Measurements from ENCODE around the gene ANKRD63.

Gene ANKRD63

GRCh38 chr15:40295877-40296560 is 13.2 kb upstream of the ANKRD63 start:
- no peak for DNase-seq (ENCODE audit: low spot score)

- no peak for DNase-seq (ENCODE audit: low spot score)
Measured at GRCh38 chr15:40295297-40295696, 12.4 kb upstream of the ANKRD63 start.

DNA sequence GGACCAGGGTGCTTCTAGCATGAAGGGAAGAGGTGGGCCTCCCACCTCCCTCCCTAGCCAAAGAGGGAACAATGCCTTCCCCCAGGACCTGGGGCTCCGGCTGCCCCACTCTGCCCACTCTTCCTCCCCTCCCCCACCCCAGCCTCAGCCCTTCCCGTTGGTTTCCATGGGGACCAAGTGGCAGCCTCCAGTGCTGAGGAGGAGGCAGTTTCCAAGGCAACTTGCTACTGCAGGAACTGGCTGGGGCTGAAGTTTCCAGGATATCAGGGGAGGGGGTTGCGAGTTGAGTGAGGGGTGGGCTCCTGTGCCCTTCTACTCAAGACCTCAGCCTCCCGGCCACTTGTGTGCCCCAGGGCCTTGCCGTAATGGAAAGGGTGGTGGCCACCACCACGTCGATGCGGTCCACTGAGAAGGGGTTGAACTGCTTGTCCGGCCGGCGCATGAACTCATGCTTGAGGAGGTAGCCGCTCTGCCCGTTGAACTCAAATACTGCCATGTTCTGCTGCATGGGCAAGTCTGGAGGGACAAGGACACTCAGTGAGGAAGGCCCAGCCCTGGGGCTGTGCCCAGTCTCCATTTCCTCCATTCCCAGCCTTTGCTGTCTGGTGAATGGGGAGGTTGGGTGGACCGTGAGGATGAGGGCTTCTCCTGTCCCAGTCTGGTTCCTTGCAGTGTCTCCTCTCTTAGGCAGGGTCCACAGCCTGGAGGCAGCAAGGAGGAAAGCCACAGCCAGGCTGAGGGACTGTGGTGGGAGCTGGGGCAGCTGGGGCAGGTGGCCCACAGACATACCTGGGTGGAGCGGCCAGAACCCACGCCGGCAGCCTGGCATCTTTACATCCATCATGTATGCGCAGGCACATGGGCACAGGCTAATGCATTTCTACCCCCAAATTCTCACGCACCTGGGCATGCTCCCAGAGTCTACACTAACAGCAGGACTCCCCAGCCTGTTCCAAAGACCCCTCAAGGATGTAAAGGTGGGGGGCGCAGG is 11.3 kb upstream of the ANKRD63 start:
- DNase-seq (ENCODE audit: low spot score): no peak

GRCh38 chr15:40293006-40293405 is 10.1 kb upstream of the ANKRD63 start:
- no peak for DNase-seq (ENCODE audit: low spot score)

GRCh38 chr15:40292246-40292645 is 9.4 kb upstream of the ANKRD63 start:
- DNase-seq (ENCODE audit: low spot score): no peak

DNA sequence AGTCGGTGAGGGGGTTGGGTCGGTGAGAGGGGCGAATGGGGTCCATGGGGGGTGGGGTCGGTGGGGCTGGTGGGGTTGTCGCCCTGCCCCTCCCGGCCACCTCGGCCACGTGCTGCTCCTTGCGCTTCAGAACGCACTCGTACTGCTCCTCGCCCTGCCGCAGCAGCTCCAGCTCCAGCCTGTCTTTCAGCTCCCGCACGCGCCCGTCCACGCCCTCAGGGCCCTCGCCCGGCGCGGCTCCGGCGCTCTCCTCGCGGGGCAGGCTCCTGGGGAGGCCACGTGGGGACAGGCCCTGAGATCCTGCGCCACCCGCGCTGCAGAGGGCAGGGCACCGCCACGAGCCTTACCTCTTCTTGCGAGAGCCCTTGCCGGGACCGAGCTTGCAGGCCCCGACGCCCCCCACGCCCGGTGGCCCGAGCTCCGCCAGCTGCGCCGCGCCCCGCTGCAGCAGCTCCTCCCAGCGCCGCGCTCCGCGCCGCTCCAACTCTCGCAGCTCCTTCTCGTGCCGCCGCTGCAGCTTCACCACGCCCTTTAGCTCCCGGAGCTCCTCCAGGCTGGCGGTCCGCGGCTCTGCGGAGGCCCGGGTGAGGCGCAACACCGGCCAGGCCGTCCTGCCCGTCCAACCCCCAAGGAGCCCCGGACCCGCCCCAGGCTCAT is 8.2 kb upstream of the ANKRD63 start:
- peak; percentile 76 for DNase-seq (ENCODE audit: low spot score)

GRCh38 chr15:40290545-40290917 is 7.7 kb upstream of the ANKRD63 start:
- no peak for DNase-seq (ENCODE audit: low spot score)

DNA sequence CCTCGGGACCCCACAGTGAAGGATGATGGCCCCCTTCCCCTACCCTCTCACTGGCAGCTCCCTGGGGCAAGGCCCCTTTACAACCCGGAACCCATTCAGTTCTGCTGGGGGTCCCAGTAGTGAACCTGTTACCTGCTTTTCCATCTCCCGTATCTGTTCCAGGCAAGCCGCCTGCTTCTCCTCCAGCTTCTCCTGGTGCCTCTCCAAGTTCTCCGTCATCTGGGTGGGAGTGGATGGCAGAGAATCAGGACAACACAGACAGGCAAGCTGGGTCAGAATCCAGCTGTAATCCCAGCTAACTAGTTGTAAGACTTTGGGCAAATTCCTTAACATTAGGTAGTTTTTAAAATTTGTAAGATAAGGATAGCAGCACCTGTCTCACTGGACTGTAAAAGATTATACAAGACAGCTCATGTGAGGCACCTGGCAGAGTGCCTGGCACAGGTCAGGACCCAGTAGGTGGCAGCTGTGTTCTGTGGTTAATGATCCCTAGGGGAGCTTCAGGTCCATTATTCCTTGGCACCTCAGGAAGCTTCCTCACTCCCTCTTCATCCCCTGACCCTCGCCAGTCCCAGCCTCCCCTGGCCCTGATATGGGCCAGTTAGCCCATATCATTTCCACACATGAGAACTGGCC is 6.4 kb upstream of the ANKRD63 start:
- no peak for DNase-seq (ENCODE audit: low spot score)

DNA sequence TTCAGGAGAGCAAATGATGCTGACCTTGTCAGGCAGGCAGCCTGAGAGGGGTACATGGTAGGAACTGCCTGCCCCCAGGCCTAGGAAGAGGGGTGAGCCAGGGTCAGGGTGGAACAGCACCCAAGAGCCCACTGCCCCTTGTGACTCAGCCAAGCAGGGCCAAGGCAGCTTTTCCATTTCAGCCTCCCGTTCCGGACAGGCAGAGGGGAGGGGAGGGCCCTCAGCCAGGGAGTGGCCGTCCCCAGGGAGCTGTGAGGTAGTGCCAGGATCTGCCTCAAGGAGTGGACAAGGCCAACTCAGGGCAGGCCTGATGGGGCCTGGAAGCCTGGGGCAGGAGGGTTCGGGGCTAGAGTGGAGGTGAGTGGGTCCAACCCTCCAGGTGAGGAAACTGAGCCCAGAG is 5.1 kb upstream of the ANKRD63 start:
- DNase-seq (ENCODE audit: low spot score): no peak

GRCh38 chr15:40287505-40287904 is 4.6 kb upstream of the ANKRD63 start:
- DNase-seq (ENCODE audit: low spot score): no peak

- DNase-seq (ENCODE audit: low spot score): no peak
Measured at GRCh38 chr15:40286794-40287193, 3.9 kb upstream of the ANKRD63 start.

- no peak for DNase-seq (ENCODE audit: low spot score)
Measured at GRCh38 chr15:40286061-40286532, 3.2 kb upstream of the ANKRD63 start.

- DNase-seq (ENCODE audit: low spot score): no peak
Measured at GRCh38 chr15:40285554-40286011, 2.7 kb upstream of the ANKRD63 start.

DNA sequence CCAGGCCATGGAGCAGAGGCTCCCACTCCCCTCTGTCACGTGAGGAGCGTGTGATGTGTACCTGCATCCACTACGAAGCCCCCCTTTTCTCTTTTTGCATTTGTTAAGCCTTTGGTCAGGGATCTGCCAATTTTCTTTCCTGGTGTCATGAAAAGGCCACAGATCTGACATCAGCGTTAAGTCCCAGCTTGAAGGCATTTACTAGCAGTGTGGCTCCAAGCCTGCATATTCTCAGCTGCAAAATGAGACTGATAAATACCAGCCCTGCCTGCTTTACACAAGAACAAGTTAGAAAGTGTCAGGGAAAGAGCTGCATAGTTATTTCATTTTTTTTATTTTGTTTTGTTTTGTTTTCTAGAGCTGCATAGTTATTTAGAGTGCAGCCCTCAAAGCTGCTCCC is 2.3 kb upstream of the ANKRD63 start:
- DNase-seq (ENCODE audit: low spot score): no peak

DNA sequence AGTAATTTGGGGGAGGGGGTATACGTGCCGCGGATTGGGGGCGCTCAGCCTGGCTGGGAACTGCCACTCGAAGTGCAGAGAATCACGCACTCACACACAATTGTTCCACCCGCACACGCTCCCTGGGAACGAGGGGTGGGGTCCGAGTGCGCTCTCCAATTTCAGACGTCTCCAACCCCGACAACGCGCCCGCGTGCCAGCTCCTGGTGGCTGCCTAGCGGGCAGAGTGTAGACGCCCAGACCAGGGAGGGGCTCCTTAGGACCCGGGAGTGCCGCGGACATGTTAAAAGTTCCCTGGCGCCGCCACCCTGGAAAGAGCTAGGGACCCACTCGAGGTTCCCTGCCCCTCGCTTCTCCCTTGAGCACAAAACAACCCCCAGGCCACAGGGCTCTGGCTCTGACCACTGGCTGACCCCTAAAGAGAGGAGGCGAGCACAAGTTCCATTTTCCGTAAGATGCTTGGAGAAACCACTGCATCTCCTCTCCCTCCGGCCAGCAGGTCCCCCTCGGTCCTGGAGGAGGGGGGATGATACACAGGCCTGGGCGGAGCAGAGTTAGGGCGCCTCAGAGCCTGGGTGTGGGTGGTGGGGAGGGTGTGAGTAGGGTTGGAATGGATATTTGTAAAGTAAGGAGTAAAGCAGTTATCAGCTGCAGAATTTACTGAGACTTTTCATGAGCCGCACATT is 894 bp upstream of the ANKRD63 start:
- no peak for DNase-seq (ENCODE audit: low spot score)

DNA sequence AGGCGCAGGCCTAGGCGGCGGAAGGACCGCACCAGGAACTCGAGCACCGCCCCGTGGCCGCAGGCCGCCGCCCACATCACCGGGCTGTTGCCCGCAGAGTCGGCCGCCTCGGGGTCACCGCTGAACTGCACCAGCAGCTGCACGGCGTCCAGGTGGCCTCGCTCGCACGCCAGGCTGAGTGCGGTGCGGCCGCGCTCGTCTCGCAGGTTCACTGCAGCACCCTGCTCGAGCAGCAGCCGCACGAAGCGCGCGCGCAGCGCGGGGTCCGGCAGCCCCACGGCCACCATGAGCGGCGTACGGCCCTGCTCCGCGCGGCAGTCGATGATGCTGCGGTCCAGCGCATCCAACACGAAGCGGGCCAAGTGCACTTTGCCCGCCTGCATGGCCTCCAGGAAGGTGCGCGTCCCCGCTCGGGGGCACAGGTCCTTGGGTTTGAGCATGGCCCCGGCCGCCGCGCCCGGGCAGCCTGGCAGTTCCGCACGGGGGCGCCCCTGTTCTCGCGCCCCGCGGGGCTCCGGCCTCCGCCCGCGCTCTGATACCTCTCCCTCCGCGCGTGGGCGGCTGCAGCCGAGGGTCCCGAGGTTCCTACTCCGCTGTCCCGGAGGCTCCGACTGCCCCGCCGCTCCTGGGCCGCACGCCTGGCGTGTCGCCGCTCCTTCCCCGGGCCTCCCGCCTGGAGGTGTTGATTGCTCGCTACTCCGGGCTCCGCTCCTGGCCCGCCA is 556 bp downstream of the ANKRD63 start:
- DNase-seq (ENCODE audit: low spot score): peak; percentile 84

GRCh38 chr15:40281801-40282146 is 1.1 kb downstream of the ANKRD63 start:
- no peak for DNase-seq (ENCODE audit: low spot score)

DNA sequence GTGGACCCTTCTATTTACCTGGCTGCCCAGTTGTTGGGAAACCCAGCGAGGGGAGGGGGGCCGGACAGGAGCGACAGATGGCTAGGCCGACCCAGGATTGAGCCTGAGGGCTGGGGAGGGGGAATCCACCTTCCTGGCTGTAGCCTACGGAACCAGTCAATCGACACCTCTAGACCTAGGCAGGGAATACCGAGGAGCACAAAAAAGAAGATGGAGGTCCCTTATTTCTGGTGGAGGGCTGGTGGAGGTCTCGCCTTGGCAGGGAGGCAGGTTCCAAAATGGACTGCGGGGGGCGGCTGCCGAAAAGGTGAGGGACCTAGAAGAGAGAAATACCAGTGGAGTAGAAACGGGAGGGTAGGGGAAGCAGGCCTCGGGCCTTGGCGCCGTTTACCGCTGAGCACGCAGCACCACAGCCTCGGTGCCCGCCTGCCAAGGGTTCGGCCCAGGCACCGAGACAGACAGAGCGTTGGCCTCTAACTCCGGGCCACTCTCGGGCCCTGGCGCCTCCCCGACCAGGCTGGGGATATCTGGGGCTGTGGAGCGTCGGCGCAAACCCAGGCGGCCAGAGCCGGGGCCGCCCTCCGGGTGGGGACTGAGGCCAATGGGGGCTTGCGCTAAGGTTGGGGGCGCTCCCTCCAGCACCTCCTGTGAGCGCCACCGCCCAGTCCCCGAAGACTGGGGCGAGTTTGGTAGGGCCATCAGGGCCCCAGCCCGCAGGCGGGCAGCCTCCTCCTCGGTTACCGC is 1.6 kb downstream of the ANKRD63 start:
- no peak for DNase-seq (ENCODE audit: low spot score)

- no peak for DNase-seq (ENCODE audit: low spot score)
Measured at GRCh38 chr15:40280260-40281056, 2.4 kb downstream of the ANKRD63 start.

Data from HuH-7 (cell line).